OCI-LY3 (cell line): ENCODE measurements around the gene RBM8A.

Experiments
- H2AFZ ChIP-seq: fragments of 200-600, 300-600 bp; shearing (Covaris generic); 2 replicates; pipeline ENCODE4 v1.6.0; 2014; ENCODE audit warnings: antibody characterized with exemption, low read depth, low read length
- H3K27ac ChIP-seq: fragments of 200-600, 300-600 bp; sonication (generic); 2 replicates; pipeline ENCODE4 v1.5.1; 2014; ENCODE audit warnings: mild to moderate bottlenecking, low read length, moderate library complexity, mixed read lengths
- H3K27me3 ChIP-seq: fragments of 200-600, 300-600 bp; sonication (generic); 2 replicates; pipeline ENCODE4 v1.6.1; 2014; ENCODE audit warnings: low read depth, low read length, mixed read lengths
- H3K36me3 ChIP-seq: fragments of 200-600, 300-600 bp; sonication (generic); replicated peaks from 2 replicates; pipeline ENCODE3; 2014; ENCODE audit warnings: low read depth, low read length, mixed read lengths
- H3K4me1 ChIP-seq: fragments of 300-600, 200-600 bp; sonication (generic); 2 replicates; pipeline ENCODE4 v1.6.1; 2014; ENCODE audit warnings: low read length, mixed read lengths
- H3K4me2 ChIP-seq: fragments of 200-600, 300-600 bp; sonication (generic); 2 replicates; pipeline ENCODE4 v1.6.1; 2014; ENCODE audit warnings: low read length, mixed read lengths
- H3K4me3 ChIP-seq: fragments of 300-600, 200-600 bp; sonication (generic); 2 replicates; pipeline ENCODE4 v1.5.1; 2014; ENCODE audit warnings: antibody characterized with exemption, mild to moderate bottlenecking, low read length, moderate library complexity
- H3K79me2 ChIP-seq: fragments of 300-600, 200-600 bp; shearing (Covaris generic); 2 replicates; pipeline ENCODE4 v1.6.1; 2014; ENCODE audit warnings: mild to moderate bottlenecking, low read length, mixed read lengths
- H3K9ac ChIP-seq: fragments of 300-600, 200-600 bp; shearing (Covaris generic); 2 replicates; pipeline ENCODE4 v1.6.0; 2014; ENCODE audit warnings: mild to moderate bottlenecking, low read length, moderate library complexity
- H3K9me3 ChIP-seq: fragments of 200-600, 300-600 bp; shearing (Covaris generic); 2 replicates; pipeline ENCODE4 v1.6.1; 2014; ENCODE audit warnings: low read length, mixed read lengths; ENCODE audit not compliant: insufficient read depth
- H4K20me1 ChIP-seq: fragments of 200-600, 300-600 bp; sonication (generic); 2 replicates; pipeline ENCODE4 v1.6.1; 2016; ENCODE audit warnings: low read length, mixed read lengths; ENCODE audit not compliant: insufficient read depth
- EZH2phosphoT487 ChIP-seq: fragments of 200-600 bp; shearing (Covaris generic); IDR thresholded peaks from 2 replicates; pipeline ENCODE4 v1.6.1; 2018; ENCODE audit warnings: antibody characterized with exemption, mixed run types, low read depth
- TF ChIP-seq, protein P1 (sequence below): fragments of 200-600, 300-600 bp; sonication (generic); IDR thresholded peaks from 2 replicates; pipeline ENCODE4 v1.5.1; 2014; ENCODE audit warnings: antibody characterized with exemption, low read length, low read depth

The RBM8A gene

GRCh38 chr1:145917595-145917994, 9.7 kb downstream of the RBM8A start:
- Histone ChIP-seq H3K4me2 (peak overlapping the region; percentile 94), H3K27me3 (no peaks in the 10 kb centered on the region), H3K79me2 (peaks cover 10% of the 10 kb centered on the region), H3K27ac (0 out of 2 replicates have a peak overlapping the region, but pooled peaks have one; percentile 81), H3K4me1 (peaks cover 26% of the 10 kb centered on the region), H3K4me3 (peak overlapping the region; percentile 92), H3K36me3 (peaks cover 35% of the 10 kb centered on the region), H4K20me1 (no peaks in the 10 kb centered on the region), H3K9me3 (no peaks in the 10 kb centered on the region), H3K9ac (peak overlapping the region; percentile 79), H2AFZ (no peak overlapping the region)
- TF ChIP-seq, protein P1, sequence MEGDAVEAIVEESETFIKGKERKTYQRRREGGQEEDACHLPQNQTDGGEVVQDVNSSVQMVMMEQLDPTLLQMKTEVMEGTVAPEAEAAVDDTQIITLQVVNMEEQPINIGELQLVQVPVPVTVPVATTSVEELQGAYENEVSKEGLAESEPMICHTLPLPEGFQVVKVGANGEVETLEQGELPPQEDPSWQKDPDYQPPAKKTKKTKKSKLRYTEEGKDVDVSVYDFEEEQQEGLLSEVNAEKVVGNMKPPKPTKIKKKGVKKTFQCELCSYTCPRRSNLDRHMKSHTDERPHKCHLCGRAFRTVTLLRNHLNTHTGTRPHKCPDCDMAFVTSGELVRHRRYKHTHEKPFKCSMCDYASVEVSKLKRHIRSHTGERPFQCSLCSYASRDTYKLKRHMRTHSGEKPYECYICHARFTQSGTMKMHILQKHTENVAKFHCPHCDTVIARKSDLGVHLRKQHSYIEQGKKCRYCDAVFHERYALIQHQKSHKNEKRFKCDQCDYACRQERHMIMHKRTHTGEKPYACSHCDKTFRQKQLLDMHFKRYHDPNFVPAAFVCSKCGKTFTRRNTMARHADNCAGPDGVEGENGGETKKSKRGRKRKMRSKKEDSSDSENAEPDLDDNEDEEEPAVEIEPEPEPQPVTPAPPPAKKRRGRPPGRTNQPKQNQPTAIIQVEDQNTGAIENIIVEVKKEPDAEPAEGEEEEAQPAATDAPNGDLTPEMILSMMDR: no peak
- no peak for TF ChIP-seq EZH2phosphoT487

- no peak overlapping the region for H2AFZ ChIP-seq
- H3K4me3 ChIP-seq: no peak overlapping the region
- no peaks in the 10 kb centered on the region for H4K20me1 ChIP-seq
- no peak overlapping the region for H3K27ac ChIP-seq
- no peaks in the 10 kb centered on the region for H3K27me3 ChIP-seq
- no peak overlapping the region for H3K9ac ChIP-seq
- H3K9me3 ChIP-seq: no peaks in the 10 kb centered on the region
- TF ChIP-seq, protein P1: no peak
- TF ChIP-seq EZH2phosphoT487: no peak
- no peak overlapping the region for H3K4me2 ChIP-seq
- peaks cover 10% of the 10 kb centered on the region for H3K79me2 ChIP-seq
- H3K4me1 ChIP-seq: peaks cover 32% of the 10 kb centered on the region
- H3K36me3 ChIP-seq: peaks cover 40% of the 10 kb centered on the region
Observed at GRCh38 chr1:145916745-145917144, 10.5 kb downstream of the RBM8A start.

DNA sequence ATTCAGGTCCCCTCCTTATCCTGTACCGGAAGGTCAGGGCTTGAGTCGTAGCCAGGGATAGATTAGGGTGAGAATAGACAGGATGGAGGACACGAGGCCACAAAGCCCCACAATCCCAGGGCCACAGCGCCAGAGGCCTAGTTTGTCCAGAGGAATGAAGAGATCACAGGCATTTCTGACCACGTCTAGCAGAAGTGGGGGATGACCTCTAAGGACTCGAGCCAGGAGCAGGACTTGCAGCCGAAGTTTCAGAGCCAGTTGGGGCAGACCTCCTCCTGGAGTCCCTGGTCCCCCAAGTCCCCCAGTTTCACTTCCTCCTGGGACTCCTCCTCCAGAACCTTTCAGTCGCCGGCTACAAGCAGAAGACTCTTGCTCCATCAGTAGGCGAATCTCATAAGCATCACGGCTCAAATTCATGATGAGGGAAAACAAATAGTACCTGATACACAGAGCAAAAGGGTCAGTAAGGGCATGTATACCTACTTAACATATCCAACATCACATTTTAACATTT, 15.1 kb downstream of the RBM8A start:
- Histone ChIP-seq H3K4me3 (no peak overlapping the region), H3K4me1 (peaks cover 17% of the 10 kb centered on the region), H3K4me2 (no peak overlapping the region), H3K36me3 (peaks cover 43% of the 10 kb centered on the region), H3K27me3 (no peaks in the 10 kb centered on the region), H3K9me3 (no peaks in the 10 kb centered on the region), H3K27ac (no peak overlapping the region), H4K20me1 (no peaks in the 10 kb centered on the region), H3K79me2 (no peaks in the 10 kb centered on the region), H2AFZ (no peak overlapping the region), H3K9ac (no peak overlapping the region)
- TF ChIP-seq, protein P1: no peak
- no peak for TF ChIP-seq EZH2phosphoT487

GRCh38 chr1:145908653-145909052, 18.6 kb downstream of the RBM8A start:
- Histone ChIP-seq H3K4me3 (no peak overlapping the region), H3K4me2 (no peak overlapping the region), H3K36me3 (peaks cover 22% of the 10 kb centered on the region), H3K27me3 (no peaks in the 10 kb centered on the region), H3K79me2 (no peaks in the 10 kb centered on the region), H3K4me1 (peaks cover 17% of the 10 kb centered on the region), H3K9ac (no peak overlapping the region), H3K27ac (no peak overlapping the region), H4K20me1 (no peaks in the 10 kb centered on the region), H2AFZ (no peak overlapping the region), H3K9me3 (no peaks in the 10 kb centered on the region)
- TF ChIP-seq, protein P1: no peak
- TF ChIP-seq EZH2phosphoT487: no peak
